SU-DHL-6 (cell line): Measurements from ENCODE around the gene FARS2.

Experiments
- EZH2phosphoT487 ChIP-seq: fragments of 200-600 bp; sonication (generic), shearing (Covaris generic); conservative IDR thresholded peaks from 2 replicates; pipeline ENCODE4 v1.6.1; 2018; ENCODE audit warnings: mild to moderate bottlenecking, antibody characterized with exemption, low read length, moderate library complexity, mixed read lengths
- TF ChIP-seq, protein P1 (sequence below): fragments of 200-600 bp; sonication (generic); IDR thresholded peaks from one replicate; pipeline ENCODE4 v1.5.1; 2017; ENCODE audit warnings: antibody characterized with exemption, mild to moderate bottlenecking, low read length, moderate library complexity; ENCODE audit not compliant: insufficient read depth, poor library complexity, severe bottlenecking

DNA sequence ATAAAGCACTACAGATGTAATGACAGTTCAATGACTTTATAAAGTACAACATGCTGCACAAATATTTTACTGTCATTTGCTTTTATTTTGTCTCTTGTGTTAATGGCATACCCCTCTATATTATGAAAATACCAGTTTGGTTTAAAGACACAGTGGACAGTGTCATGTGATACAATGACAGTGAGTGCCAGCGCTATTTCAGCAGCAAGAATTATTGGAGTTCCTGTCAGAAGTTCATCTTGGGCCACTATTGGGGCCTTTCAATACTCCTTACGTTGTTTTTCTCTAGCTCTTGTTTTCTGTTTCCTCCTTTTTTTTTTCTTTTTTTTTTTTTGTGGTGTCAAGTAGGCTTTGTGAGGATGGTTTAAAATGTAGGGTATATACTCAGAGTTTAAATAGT lies 232.5 kb downstream of the FARS2 start:
- TF ChIP-seq, protein P1, sequence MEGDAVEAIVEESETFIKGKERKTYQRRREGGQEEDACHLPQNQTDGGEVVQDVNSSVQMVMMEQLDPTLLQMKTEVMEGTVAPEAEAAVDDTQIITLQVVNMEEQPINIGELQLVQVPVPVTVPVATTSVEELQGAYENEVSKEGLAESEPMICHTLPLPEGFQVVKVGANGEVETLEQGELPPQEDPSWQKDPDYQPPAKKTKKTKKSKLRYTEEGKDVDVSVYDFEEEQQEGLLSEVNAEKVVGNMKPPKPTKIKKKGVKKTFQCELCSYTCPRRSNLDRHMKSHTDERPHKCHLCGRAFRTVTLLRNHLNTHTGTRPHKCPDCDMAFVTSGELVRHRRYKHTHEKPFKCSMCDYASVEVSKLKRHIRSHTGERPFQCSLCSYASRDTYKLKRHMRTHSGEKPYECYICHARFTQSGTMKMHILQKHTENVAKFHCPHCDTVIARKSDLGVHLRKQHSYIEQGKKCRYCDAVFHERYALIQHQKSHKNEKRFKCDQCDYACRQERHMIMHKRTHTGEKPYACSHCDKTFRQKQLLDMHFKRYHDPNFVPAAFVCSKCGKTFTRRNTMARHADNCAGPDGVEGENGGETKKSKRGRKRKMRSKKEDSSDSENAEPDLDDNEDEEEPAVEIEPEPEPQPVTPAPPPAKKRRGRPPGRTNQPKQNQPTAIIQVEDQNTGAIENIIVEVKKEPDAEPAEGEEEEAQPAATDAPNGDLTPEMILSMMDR = no peak
- TF ChIP-seq EZH2phosphoT487 = no peak
